NCI-H69 (cell line): ENCODE results near the gene GPHN.
"Not testable (repeated sequence)": the region's sequence is repeated elsewhere in the genome, so short reads cannot be mapped to it uniquely, and the experiment has no call there.

ENCODE experiments used
- DNase-seq: peaks from one replicate; lab custom pipeline; 2025; lab: John Stamatoyannopoulos, UW

Gene GPHN

DNA sequence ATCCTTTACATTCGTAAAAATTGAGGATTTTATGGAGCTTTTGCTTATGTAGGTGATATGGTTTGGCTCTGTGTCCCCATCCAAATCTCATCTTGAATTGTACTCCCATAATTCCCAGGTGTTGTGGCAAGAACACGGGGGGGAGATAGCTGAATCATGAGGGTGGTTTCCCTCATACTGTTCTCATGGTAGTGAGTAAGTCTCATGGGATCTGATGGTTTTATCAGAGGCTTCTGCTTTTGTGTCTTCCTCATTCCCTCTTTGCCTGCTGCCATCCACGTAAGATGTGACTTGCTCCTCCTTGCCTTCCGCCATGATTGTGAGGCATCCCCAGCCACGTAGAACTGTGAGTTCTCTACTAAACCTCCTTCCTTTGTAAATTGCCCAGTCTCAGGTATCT, 5.1 kb upstream of the GPHN start:
- DNase-seq: not testable (repeated sequence)

DNA sequence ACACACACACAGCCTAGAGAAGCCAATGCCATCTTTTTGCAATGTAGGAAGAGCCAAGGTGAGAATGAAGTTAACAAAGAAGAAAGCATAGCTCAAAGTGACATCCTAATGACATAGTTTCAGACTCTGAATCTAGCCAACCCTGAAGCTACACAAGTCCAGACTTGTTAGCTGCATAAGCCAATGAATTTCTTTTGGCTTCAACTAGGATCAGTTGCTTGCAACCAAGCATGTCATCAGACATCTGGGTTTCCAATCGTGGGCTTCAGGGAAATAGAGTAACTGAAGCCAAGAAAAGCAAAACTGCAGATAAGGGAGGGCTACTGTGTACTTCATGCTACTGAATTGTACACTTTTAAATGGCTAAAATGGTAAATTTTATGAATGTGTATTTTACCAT, 4.4 kb upstream of the GPHN start:
- no peak for DNase-seq

GRCh38 chr14:66507181-66507721, 696 bp upstream of the GPHN start:
- DNase-seq: peak; percentile 43

DNA sequence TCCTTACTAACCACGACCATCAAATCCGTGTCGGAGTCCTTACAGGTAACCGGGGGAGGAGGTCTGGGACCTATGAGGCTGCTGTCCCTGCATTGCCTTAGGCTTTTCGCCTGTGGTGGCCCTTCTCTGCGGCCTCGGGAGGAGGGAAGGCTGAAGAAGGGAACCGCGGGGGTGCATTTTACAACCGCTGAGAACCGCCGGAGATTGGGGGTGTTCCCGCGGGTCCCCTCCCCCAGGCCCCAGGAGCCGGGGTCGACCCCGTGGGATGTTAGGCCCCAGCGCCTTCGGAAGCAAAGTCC, 549 bp downstream of the GPHN start:
- DNase-seq: no peak

GRCh38 chr14:66508846-66509621, 1.1 kb downstream of the GPHN start:
- DNase-seq: peak; percentile 38

DNA sequence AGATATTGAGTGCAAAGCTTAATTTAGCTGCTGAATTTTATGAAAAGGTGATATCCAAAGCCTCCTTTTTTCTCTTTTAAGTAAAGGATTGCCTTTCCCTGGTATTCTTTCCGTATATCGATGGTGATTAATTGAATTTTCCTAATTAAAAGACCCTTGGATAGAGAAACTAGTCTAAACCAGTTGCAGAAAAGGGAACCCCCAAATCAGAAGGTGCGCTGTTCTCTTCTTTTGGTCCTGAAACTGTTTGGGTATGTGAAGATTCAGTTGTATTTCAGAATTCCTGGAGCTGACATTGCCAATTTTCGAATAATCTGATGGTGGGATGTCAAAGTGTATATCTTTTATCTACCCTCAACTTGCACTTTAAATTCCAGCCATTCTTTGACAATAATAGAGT, 1.9 kb downstream of the GPHN start:
- DNase-seq: no peak

GRCh38 chr14:66511849-66512248, 3.9 kb downstream of the GPHN start:
- DNase-seq: no peak

DNA sequence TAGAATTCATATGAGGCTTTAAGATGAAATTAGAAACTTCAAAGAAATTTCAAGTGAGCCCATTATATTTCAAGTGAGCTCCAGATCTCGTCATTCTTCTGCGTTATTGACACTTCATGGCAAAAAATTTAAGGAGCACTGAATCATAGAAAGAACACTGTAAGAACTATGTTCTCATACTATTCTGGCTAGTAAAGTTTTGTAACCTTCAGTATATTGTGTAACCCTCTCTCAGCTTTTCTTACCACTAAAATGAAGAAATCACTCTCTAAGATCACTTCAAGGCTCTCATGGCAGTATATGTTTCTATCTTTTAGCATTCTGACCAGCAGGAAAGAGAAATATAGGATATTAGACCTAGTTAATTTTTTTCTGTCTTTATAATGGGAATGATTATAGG, 6.3 kb downstream of the GPHN start:
- DNase-seq: no peak

- no peak for DNase-seq
Observed at GRCh38 chr14:66530526-66530925, 22.6 kb downstream of the GPHN start.

DNA sequence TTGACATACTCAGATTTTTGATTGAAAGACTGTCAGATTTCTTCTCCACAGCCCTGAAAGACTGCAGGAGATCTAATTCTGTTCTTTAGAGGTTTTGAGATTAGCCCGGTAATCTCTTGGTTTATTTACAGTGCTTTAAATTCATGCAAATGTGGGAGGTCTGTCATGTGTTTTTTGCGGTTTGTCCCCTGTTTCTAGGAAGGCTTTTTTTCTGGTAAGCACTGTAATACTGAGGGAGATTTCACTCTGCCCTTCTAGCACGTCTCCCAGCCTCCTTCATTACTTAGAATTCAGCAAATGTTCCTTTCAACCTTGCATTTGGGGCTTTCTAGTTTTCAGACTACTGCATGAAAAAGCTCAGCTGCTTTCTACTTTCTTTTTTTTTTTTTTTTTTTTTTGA, 31.1 kb downstream of the GPHN start:
- no peak for DNase-seq

DNA sequence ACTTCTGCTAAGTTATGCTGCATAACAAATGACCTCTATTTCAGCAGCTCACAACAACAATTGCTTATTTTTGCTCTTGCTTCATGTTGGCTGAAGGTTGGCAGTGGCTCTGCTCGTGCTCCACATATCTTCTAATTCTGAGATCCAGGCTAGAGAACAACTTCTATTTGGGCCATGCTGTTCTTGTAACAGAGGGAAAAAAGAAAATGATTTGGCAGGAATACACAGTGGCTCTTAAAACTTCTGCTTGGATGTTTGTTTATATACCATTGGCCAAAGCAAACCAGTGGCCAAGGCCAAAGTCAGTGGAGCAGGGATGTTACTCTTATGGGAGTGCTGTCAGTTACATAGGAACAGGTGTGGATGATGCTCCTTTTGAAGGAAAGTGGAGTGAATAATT, 32.1 kb downstream of the GPHN start:
- no peak for DNase-seq

DNA sequence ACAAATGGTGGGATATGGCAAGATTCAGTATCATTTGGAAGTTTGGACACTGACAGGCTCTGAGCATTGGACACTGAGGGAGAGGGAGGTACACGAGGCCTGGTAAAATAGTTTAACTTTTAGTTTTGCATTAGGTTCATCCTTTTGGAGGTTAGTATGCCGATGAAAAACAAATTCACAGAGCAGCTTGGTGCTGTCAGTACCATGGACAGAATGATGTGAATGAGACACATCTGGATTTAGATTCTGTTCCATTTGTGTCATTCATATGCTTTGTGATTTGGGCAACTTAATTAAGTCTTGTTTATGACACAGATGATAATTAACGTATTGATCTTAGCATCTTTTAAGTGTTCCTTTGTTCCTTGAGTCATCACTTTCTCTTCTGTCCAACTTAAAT, 33.7 kb downstream of the GPHN start:
- DNase-seq: no peak

DNA sequence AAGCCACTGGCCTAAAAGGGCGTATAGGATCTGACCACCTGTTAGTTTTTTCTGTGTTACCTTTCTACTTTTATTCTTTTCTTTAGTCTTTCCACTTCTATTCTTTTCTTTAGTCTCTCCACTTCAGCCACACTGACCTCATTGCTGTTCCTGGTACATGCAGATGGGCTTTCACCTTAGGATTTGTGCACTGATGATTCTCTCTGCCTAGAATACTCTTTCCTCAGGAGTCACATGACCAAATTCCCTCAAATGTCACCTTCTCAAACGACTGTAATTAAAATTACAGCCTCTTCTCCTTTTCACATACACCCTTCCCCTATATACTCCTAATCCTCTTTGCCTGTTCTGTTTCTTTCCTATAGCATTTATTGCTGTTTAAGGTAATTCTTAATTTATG, 36.0 kb downstream of the GPHN start:
- no peak for DNase-seq

GRCh38 chr14:66545191-66545590, 37.2 kb downstream of the GPHN start:
- DNase-seq: not testable (repeated sequence)

DNA sequence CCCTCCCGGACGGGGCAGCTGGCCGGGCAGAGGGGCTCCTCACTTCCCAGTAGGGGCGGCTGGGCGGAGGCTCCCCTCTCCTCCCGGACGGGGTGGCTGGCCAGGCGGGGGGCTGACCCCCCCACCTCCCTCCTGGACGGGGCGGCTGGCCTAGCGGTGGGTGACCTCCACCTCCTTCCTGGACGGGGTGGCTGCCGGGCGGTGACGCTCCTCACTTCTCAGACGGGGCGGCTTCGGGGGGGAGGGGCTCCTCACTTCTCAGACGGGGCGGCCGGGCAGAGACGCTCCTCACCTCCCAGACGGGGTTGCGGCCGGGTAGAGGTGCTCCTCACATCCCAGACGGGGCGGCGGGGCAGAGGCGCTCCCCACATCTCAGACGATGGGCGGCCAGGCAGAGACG, 37.8 kb downstream of the GPHN start:
- not testable (repeated sequence) for DNase-seq

DNA sequence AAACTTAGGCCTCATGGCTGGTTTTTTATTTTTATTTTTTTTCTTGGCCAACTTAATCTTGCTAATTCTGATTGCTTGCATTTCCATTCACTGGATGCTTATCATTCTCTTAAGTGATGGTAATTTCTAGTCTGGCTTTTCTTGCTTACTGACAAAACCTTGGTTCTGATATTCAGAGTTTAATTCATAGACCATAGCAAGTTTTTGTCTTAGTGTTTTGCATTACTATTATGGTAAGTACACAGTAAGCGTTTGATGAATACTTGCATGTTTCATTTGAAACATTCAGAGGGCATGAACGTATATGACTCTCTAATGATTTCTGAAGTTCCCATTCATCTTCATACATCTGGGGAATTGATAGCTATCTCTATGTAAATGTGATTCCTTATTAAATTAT, 55.8 kb downstream of the GPHN start:
- DNase-seq: no peak

DNA sequence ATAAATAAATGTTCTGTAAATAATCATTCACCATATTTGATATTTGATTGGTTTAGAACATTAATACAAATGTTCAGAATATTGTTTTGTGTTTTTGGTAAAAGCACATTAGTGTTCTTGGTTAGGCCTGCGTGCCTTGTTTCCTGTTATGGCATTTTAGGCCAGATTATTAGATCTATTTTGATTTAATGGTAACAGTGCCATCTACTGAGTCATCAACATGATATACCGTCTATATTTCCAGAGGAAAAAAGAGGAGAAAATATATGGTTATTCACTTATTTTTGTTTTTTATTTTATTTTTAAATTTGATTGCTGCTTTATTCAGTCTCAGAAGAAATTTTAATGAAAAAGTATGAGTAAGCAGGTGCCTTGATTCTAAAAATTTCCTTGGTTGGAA, 60.3 kb downstream of the GPHN start:
- DNase-seq: no peak

DNA sequence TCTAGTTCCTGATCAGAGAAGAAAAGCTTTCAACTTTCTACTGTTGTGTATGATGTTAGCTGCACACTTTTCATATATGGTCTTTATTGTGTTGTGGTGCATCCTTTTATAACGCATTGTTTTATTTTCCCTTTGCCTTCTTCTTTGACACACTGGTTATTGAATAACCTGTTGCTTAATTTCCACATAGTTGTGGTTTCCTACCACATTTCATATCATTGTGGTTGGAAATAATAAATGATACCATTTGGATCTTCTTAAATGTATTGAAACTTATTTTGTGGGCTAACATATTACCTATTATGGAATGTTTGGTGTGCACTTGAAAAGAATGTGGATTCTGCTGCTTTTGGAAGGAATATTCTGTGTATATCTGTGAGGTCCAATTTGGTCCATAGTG, 64.9 kb downstream of the GPHN start:
- DNase-seq: no peak

DNA sequence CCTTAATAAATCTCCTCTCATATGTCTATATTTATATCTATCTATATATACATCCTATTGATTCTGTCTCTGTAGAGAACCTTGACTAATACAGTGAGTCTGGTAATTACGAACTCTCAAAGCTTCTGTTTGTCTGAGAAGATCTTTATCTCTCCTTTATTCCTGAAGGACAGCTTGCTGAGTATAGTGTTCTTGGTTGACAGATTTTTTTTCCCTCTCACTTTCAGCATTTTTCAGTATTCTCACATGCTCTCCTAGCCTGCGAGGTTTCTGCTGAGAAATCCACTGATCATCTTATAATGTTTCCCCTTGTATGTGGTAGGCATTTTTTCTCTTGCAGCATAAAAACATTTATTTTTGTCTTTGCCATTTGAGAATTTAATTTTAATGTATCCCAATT, 67.1 kb downstream of the GPHN start:
- no peak for DNase-seq

DNA sequence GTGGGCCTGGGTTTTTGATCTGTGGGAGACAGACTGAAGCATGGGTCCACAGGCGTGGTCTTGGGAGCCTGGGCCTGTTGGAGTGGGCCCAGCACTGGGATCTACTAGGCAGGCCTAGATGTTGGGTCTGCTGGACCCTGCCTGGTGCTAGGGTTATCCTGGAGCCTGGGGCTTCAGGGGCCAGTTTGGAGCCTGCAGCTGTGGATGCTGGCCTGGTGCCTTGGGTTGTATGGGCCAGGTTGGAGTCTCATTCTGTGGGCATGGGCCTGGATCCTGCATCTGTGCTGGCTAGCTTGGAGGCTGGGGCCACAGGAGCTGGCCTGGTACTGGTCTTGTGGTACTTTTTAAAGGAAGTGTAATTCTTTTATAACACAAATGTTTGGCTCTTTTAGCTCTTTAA, 68.0 kb downstream of the GPHN start:
- no peak for DNase-seq

DNA sequence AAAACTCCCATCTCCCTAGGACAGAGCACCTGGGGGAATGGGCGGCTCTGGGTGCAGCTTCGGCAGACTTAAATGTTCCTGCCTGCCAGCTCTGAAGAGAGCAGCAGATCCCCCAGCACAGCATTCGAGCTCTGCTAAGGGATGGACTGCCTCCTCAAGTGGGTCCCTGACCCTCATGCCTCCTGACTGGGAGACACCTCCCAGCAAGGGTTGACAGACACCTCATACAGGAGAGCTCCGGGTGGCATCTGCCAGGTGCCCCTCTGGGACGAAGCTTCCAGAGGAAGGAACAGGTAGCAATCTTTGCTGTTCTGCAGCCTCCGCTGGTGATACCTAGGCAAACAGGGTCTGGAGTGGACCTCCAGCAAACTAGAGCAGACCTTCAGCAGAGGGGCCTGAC, 79.8 kb downstream of the GPHN start:
- not testable (repeated sequence) for DNase-seq

DNA sequence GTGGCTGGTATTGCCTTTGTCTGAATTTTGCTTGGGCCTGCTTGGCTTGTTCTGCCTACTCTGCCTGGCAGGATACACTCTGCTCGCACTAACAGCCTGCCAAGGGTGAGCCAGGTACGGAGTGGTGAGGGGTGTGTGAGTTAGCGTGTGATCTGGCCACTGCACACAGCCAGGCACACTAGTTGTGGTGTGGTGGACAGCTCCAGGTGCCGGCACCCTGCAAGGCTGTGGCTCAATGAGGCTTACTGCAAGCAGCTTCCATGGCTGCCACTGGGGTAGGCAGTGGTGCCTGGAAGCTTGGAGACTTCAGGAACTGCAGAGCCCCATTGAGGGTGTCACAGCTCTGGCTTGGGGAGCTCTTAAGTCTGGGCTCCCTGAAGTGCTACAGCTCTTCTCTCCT, 87.4 kb downstream of the GPHN start:
- DNase-seq: no peak

GRCh38 chr14:66596241-66596985, 88.5 kb downstream of the GPHN start:
- no peak for DNase-seq

- no peak for DNase-seq
Observed at GRCh38 chr14:66600416-66600815, 92.5 kb downstream of the GPHN start.
